DND-41 (cell line): ENCODE data around the gene EHD1.

Experiments used
- CTCF ChIP-seq: IDR thresholded peaks from 2 replicates; pipeline ENCODE4 v1.5.1; 2012; ENCODE audit warnings: borderline replicate concordance, low read length, moderate library complexity, mild to moderate bottlenecking; ENCODE audit not compliant: poor library complexity, severe bottlenecking; ENCODE audit errors: extremely low read depth
- EZH2 ChIP-seq: IDR thresholded peaks from 3 replicates; pipeline ENCODE4 v1.6.1; 2012; ENCODE audit warnings: borderline replicate concordance, low read depth, mild to moderate bottlenecking, moderate library complexity, low read length, inconsistent platforms; ENCODE audit not compliant: severe bottlenecking

- TF ChIP-seq CTCF (no peak), EZH2 (no peak)
Measured at GRCh38 chr11:64911689-64912088, 33.3 kb upstream of the EHD1 start.
